ENCODE measurements around the gene DGKD.

DGKD gene

GRCh38 chr2:233449081-233449901 is 95.0 kb downstream of the DGKD start:
- DNase-seq, result no peak

- DNase-seq, result no peak
Observed at GRCh38 chr2:233449921-233450863, 95.9 kb downstream of the DGKD start.

DNA sequence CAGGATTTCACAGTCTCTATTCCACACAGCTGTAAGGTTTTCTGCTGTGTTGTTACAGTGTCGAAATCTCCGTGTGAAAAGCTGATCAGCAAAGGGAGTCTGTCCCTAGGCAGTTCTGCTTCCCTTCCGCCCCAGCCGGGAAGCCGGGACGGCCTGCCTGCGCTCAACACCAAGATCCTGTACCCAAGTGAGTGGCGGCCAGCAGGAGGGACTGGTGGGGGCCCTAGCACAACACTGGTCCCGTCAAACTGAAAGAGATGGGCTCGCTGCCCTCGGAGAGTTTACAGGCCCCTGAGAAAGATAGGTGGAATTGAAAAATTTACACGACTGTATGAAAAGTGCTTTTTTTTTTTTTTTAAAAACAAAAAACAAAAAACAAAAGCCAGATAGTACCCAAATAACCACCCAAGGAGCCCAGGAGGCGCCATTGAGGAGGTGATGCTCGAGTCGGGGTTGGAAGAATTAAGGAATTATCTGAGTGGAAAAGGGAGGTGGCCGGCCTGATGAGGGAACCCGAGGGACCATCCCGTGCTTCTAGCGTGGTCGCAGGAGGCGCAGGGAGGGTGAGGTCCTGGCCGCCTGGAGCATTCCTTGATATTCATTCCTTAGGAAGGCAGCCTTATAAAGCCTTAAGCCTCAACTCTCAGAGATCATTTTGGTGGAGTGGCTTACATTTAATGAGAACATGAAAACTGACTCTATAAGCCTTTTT is 96.7 kb downstream of the DGKD start:
- no peak for DNase-seq

DNA sequence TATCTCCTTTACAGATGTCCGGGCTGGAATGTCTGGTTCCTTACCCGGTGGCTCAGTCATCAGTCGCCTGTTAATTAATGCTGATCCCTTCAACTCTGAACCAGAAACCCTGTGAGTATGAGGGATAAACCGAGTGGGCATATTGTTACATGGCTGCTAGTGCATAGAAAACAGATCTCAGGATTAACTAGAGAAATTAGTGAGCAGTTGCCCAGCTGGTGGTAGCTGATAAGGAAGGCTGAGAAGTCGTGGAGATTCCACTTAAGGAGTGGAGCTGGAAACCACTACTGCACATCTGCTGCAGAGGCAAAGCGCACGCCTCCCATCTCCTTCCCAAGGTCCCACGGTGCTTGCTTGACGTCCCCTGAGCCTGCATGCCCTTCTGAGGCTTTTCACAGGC is 97.7 kb downstream of the DGKD start:
- DNase-seq, result no peak

- DNase-seq, result no peak
Observed at GRCh38 chr2:233453111-233453915, 99.0 kb downstream of the DGKD start.

DNA sequence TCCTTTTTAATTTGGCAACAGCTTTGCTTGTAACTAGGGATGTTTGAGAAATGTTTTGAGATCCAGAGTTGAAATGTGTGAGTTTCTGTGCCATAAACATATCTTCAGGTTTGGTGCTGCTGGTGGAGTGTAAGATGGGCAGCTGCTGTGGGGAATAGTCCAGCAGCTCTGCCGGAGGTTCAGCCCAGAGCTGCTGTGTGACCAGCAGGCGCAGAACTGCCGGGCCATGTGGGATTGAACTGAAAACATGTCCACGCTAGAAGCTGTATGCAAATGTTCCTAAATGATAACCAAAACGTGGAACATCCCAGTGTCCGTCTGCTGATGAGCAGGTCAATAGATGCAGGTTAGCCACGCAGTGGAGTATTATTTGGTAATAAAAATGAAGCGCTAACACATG is 99.6 kb downstream of the DGKD start:
- no peak for DNase-seq

DNA sequence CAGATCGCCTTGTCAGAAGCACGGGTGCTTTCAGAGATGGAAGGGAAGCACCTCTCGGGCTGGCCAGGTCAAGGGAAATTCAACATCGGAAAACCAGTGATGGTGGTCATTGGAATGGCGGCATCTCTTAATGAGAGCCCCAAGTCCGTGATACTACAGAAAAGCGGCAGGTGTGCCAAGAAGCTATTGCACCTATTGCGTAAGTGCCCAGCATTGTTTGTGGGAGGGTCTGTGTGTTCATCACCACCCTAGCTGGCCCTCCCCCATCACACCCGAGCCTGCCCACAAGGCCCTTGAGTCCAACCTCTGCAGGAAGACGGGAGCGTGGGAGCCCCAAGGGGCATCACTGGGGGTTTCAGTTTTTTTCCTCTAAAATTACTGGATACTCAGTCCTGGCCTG is 100.7 kb downstream of the DGKD start:
- DNase-seq, result no peak

DNA sequence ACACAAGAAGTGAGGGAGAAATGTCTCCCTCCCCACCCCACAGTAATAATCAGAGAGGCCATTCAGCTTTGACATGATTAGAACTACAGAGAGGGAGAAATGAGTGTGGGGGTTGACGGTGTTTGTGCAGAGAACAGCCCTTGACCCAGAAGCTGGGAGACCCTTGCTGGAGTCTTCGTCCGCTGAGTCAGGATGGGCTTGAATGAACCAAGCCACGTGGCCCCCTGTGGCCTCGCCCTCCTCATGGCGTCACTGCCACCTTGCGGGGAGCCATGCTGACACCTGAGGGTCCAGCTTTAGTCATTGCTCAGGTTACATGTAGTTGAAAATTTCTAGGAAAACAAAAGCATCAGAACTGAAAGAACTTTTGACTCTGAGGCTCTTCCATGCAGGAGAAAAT is 101.2 kb downstream of the DGKD start:
- no peak for DNase-seq

GRCh38 chr2:233456111-233456510 is 101.8 kb downstream of the DGKD start:
- no peak for DNase-seq

DNA sequence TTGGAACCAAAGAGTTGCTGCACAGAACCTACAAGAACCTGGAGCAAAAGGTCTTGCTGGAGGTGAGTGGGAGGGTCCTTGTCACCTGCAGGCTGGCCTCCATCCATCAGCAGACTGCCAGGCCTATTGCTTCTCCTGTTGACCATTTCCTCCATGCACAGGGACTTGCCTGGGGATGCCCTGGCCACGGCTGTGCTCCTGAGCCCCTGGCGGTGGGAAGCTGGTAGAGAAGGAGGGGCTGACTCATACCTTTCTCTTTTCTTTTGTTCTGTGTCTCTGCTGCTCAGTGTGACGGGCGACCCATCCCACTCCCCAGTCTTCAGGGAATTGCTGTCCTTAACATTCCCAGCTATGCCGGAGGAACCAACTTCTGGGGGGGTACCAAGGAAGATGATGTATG is 102.6 kb downstream of the DGKD start:
- DNase-seq, result no peak

DNA sequence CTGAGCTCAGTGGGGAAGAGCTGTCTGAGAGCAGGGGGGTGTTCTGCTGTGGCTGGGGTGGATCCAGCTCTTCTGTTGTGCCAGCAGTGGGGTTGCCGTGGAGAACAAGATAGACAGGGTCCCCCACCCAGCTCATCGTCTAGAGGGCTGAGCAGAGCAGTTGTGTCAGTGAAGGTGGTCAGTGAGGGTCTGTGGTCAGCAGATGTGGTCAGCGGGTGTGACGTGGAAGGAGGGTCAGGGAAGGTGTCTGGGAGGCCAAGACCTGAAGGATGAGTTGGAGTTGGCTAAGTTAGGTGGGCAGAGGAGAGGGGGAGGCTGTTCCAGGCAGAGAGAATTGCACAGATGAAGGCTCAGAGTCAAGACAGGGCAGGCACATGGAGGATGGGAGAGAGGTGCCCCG is 103.1 kb downstream of the DGKD start:
- no peak for DNase-seq

GRCh38 chr2:233458031-233458610 is 103.8 kb downstream of the DGKD start:
- DNase-seq, result no peak

DNA sequence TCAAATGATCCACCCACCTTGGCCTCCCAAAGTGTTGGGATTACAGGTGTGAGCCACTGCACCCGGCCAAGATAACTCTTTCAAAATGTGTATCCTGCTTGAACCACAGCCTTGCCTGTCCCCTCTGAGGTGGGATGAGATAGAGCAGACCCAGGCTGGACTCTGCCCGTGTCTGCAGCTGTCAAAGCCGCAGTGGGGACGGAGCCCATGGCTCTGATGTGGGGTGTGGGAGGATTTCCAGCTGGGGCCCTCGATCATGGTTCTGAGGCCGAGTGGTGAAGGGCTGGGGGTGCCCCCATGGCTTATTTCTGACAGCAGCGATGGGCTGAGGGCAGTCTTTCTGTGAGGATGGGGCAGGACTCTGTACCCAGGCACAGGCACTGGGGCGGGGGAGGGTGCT is 104.5 kb downstream of the DGKD start:
- DNase-seq, result no peak

- DNase-seq, result no peak
Observed at GRCh38 chr2:233459426-233459825, 105.1 kb downstream of the DGKD start.

DNA sequence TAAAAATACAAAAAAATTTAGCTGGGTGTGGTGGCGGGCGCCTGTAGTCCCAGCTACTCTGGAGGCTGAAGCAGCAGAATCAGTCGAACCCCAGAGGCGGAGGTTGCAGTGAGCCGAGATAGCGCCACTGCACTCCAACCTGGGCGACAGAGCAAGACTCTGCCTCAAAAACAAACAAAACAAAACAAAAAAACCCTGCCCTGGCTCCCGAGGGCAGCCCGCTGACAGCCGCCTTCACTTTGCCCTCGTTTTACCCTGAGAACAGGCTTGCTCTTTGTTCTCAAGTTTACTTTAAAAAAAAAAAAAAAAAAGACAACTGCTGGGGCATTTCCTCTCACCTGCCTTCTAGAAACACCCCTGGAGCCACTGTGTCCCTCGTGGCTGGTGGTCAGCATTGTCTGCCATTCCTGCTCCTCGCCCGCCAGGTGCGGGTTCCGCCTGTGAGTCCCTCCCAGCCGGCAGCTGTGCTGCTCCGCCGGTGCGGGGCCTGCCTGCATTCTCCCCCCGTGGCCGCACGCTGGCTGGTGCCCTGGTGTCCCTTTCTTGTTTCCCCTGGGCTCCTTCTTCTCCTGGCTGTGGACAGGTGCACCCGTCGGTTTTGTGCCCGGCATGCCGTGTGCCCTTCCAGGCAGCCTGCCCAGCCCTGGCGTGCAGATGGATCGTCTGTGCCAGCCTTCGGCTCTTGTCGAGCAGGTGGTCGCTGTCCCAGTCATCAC is 106.6 kb downstream of the DGKD start:
- DNase-seq, result no peak

- no peak for DNase-seq
Observed at GRCh38 chr2:233461481-233461891, 107.2 kb downstream of the DGKD start.

- no peak for DNase-seq
Observed at GRCh38 chr2:233462202-233462785, 108.0 kb downstream of the DGKD start.

GRCh38 chr2:233462826-233463470 is 108.7 kb downstream of the DGKD start:
- no peak for DNase-seq

GRCh38 chr2:233463586-233463985 is 109.3 kb downstream of the DGKD start:
- no peak for DNase-seq

GRCh38 chr2:233464056-233464455 is 109.8 kb downstream of the DGKD start:
- no peak for DNase-seq

Measured in activated CD4-positive, alpha-beta T cell treated with anti-CD3 and anti-CD28 coated beads, Interleukin-2, amount 50 U/mL, for 4 hours (primary cell).